Activated CD4-positive, alpha-beta memory T cell treated with anti-CD3 and anti-CD28 coated beads, Interleukin-2, amount 10 ng/mL, durations not matched to agents 7 days and 5 days (primary cell): ENCODE data around the gene HERC4. TPM values are rescaled to one million over a fixed set of nuclear protein-coding genes. Genes with fewer than 3 reads are reported as not detected.
"Not testable (repeated sequence)": the region's sequence is repeated elsewhere in the genome, so short reads cannot be mapped to it uniquely, and the experiment has no call there.

Experiments used
- CTCF ChIA-PET: fragments of 350-600 bp; sonication (Branson Sonifier 250); formaldehyde crosslinking; loops from one replicate; lab custom pipeline; 2021; ENCODE audit warnings: antibody characterized with exemption, inconsistent platforms; lab: Charles Lee
- POLR2A ChIA-PET: fragments of 350-600 bp; sonication (Branson Sonifier 250); formaldehyde crosslinking; loops from one replicate; lab custom pipeline; 2021; ENCODE audit warnings: antibody characterized with exemption; lab: Charles Lee
- DNase-seq: peaks from one replicate; pipeline ENCODE4 v3.0.0-alpha.2; 2020
- H3K27ac Mint-ChIP-seq: one replicate; pipeline ENCODE4 v1.8.0; 2021; ENCODE audit warnings: mild to moderate bottlenecking, mixed read lengths
- H3K27me3 Mint-ChIP-seq: one replicate; pipeline ENCODE4 v1.8.0; 2021; ENCODE audit warnings: mixed read lengths
- H3K36me3 Mint-ChIP-seq: one replicate; pipeline ENCODE4 v1.8.0; 2021; ENCODE audit warnings: low read depth, mixed read lengths
- H3K4me1 Mint-ChIP-seq: one replicate; pipeline ENCODE4 v1.8.0; 2021; ENCODE audit warnings: mixed read lengths
- H3K4me3 Mint-ChIP-seq: one replicate; pipeline ENCODE4 v1.8.0; 2021; ENCODE audit warnings: mild to moderate bottlenecking, mixed read lengths
- H3K9me3 Mint-ChIP-seq: one replicate; pipeline ENCODE4 v1.8.0; 2021; ENCODE audit warnings: mixed read lengths
- total RNA-seq, 2 experiments: library from RNA; stranded (reverse); gene quantifications; one replicate each; pipeline ENCODE4 v1.2.3, GENCODE V29; 2021

Gene HERC4
- total RNA-seq, 2 experiments from 2014 or later = 64.2 to 65.2 TPM

GRCh38 chr10:68086011-68086410 lies 10.9 kb upstream of the HERC4 start:
- Mint-ChIP-seq H3K4me1 (peaks cover 18% of the 10 kb centered on the region), H3K4me3 (no peak overlapping the region), H3K27me3 (peaks cover 3% of the 10 kb centered on the region), H3K9me3 (no peaks in the 10 kb centered on the region), H3K36me3 (no peaks in the 10 kb centered on the region), H3K27ac (no peak overlapping the region)
- ChIA-PET CTCF (no interaction called here), POLR2A (interaction anchor here (2.5 kb wide), 1 partner anchor 10 kb away, joined by 5 read pairs; no protein-coding TSS in a partner anchor)
- no peak for DNase-seq

- Mint-ChIP-seq H3K9me3 (no peaks in the 10 kb centered on the region), H3K27me3 (peaks cover 3% of the 10 kb centered on the region), H3K27ac (no peak overlapping the region), H3K4me1 (peaks cover 18% of the 10 kb centered on the region), H3K4me3 (no peak overlapping the region), H3K36me3 (no peaks in the 10 kb centered on the region)
- ChIA-PET POLR2A (interaction anchor here (2.5 kb wide), 1 partner anchor 8 kb away, joined by 5 read pairs; no protein-coding TSS in a partner anchor), CTCF (interaction anchor here (1.2 to 2.4 kb wide), 2 partner anchors 17 to 73 kb away, joined by 4 to 13 read pairs; no protein-coding TSS in a partner anchor)
- DNase-seq = no peak
Observed at GRCh38 chr10:68084469-68084868, 9.4 kb upstream of the HERC4 start.

- H3K9me3 Mint-ChIP-seq = no peaks in the 10 kb centered on the region
- CTCF ChIA-PET = interaction anchor here (1.2 to 2.4 kb wide), 2 partner anchors 17 to 73 kb away, joined by 4 to 13 read pairs; no protein-coding TSS in a partner anchor
- POLR2A ChIA-PET = no interaction called here
Observed at GRCh38 chr10:68083953-68084352, 8.9 kb upstream of the HERC4 start.

GRCh38 chr10:68082872-68083271 lies 7.8 kb upstream of the HERC4 start:
- Mint-ChIP-seq H3K27me3 (peaks cover 3% of the 10 kb centered on the region), H3K4me3 (no peak overlapping the region), H3K9me3 (no peaks in the 10 kb centered on the region), H3K36me3 (no peaks in the 10 kb centered on the region), H3K4me1 (peaks cover 7% of the 10 kb centered on the region), H3K27ac (no peak overlapping the region)
- POLR2A ChIA-PET = interaction anchor here (0.8 kb wide), 1 partner anchor 187 kb away, joined by 3 read pairs; no protein-coding TSS in a partner anchor
- no peak for DNase-seq
- CTCF ChIA-PET = interaction anchor here (0.6 to 2.4 kb wide), 3 partner anchors 74 to 745 kb away, joined by 3 to 13 read pairs (median 6); partner anchors contain the start of gene STOX1

More at GRCh38 chr10:68083953-68084352, 8.9 kb upstream of the HERC4 start:
- no peak for DNase-seq
- H3K27ac Mint-ChIP-seq = no peak overlapping the region
- no peaks in the 10 kb centered on the region for H3K36me3 Mint-ChIP-seq
- H3K4me3 Mint-ChIP-seq = no peak overlapping the region
- H3K27me3 Mint-ChIP-seq = peaks cover 3% of the 10 kb centered on the region
- peaks cover 16% of the 10 kb centered on the region for H3K4me1 Mint-ChIP-seq

- Mint-ChIP-seq H3K9me3 (no peaks in the 10 kb centered on the region), H3K36me3 (no peaks in the 10 kb centered on the region), H3K4me3 (no peak overlapping the region), H3K27me3 (peaks cover 3% of the 10 kb centered on the region), H3K27ac (no peak overlapping the region), H3K4me1 (peaks cover 6% of the 10 kb centered on the region)
- ChIA-PET POLR2A (no interaction called here), CTCF (interaction anchor here (2.4 kb wide), 1 partner anchor 75 kb away, joined by 13 read pairs; no protein-coding TSS in a partner anchor)
- no peak for DNase-seq
Observed at GRCh38 chr10:68081916-68082315, 6.8 kb upstream of the HERC4 start.

GRCh38 chr10:68080853-68081431 lies 5.9 kb upstream of the HERC4 start:
- Mint-ChIP-seq H3K27ac (no peak overlapping the region), H3K4me1 (peaks cover 11% of the 10 kb centered on the region), H3K36me3 (no peaks in the 10 kb centered on the region)

GRCh38 chr10:68079434-68079833 lies 4.4 kb upstream of the HERC4 start:
- Mint-ChIP-seq H3K36me3 (peaks cover 6% of the 10 kb centered on the region), H3K4me3 (no peak overlapping the region), H3K4me1 (peaks cover 16% of the 10 kb centered on the region), H3K27ac (no peak overlapping the region), H3K27me3 (peaks cover 3% of the 10 kb centered on the region), H3K9me3 (no peaks in the 10 kb centered on the region)
- CTCF ChIA-PET = no interaction called here
- POLR2A ChIA-PET = no interaction called here
- DNase-seq = no peak

More at GRCh38 chr10:68080853-68081431, 5.9 kb upstream of the HERC4 start:
- DNase-seq = no peak
- POLR2A ChIA-PET = no interaction called here
- H3K4me3 Mint-ChIP-seq = no peak overlapping the region
- H3K9me3 Mint-ChIP-seq = no peaks in the 10 kb centered on the region
- CTCF ChIA-PET = no interaction called here
- H3K27me3 Mint-ChIP-seq = peaks cover 3% of the 10 kb centered on the region

GRCh38 chr10:68077026-68077425 lies 1.9 kb upstream of the HERC4 start:
- no peak overlapping the region for H3K27ac Mint-ChIP-seq
- POLR2A ChIA-PET = interaction anchor here (0.6 to 1.8 kb wide), 2 partner anchors 9 to 20 kb away, joined by 3 to 5 read pairs; no protein-coding TSS in a partner anchor
- DNase-seq = no peak
- H3K36me3 Mint-ChIP-seq = peaks cover 20% of the 10 kb centered on the region
- peaks cover 29% of the 10 kb centered on the region for H3K4me1 Mint-ChIP-seq
- H3K9me3 Mint-ChIP-seq = no peaks in the 10 kb centered on the region
- no peaks in the 10 kb centered on the region for H3K27me3 Mint-ChIP-seq
- H3K4me3 Mint-ChIP-seq = no peak overlapping the region
- CTCF ChIA-PET = interaction anchor here (1.0 to 1.2 kb wide), 2 partner anchors 222 to 288 kb away, joined by 3 to 4 read pairs; no protein-coding TSS in a partner anchor

GRCh38 chr10:68076081-68076480 lies 998 bp upstream of the HERC4 start:
- not testable (repeated sequence) for DNase-seq, H3K27me3 Mint-ChIP-seq
- POLR2A ChIA-PET = interaction anchor here (1.8 to 2.8 kb wide), 2 partner anchors 9 to 256 kb away, joined by 5 to 12 read pairs; partner anchors contain the start of genes HNRNPH3 and PBLD

GRCh38 chr10:68075550-68076004 lies 494 bp upstream of the HERC4 start:
- H3K27me3 Mint-ChIP-seq = no peaks in the 10 kb centered on the region
- CTCF ChIA-PET = interaction anchor here (0.6 kb wide), 2 partner anchors 87 to 190 kb away, joined by 3 to 4 read pairs; no protein-coding TSS in a partner anchor
- peak overlapping the region; percentile 72 for H3K27ac Mint-ChIP-seq
- H3K36me3 Mint-ChIP-seq = peaks cover 34% of the 10 kb centered on the region
- H3K4me1 Mint-ChIP-seq = peaks cover 44% of the 10 kb centered on the region
- H3K9me3 Mint-ChIP-seq = no peaks in the 10 kb centered on the region
- POLR2A ChIA-PET = interaction anchor here (1.8 to 2.8 kb wide), 2 partner anchors 10 to 256 kb away, joined by 5 to 12 read pairs; partner anchors contain the start of genes HNRNPH3 and PBLD
- no peak for DNase-seq
- peak overlapping the region; percentile 94 for H3K4me3 Mint-ChIP-seq

More at GRCh38 chr10:68076081-68076480, 998 bp upstream of the HERC4 start:
- H3K4me3 Mint-ChIP-seq, H3K27ac Mint-ChIP-seq, H3K9me3 Mint-ChIP-seq: not testable (repeated sequence)
- Mint-ChIP-seq H3K4me1 (peaks cover 39% of the 10 kb centered on the region), H3K36me3 (peaks cover 29% of the 10 kb centered on the region)
- CTCF ChIA-PET = interaction anchor here (0.6 kb wide), 2 partner anchors 86 to 190 kb away, joined by 3 to 4 read pairs; no protein-coding TSS in a partner anchor

- Mint-ChIP-seq H3K9me3 (no peaks in the 10 kb centered on the region), H3K27me3 (no peaks in the 10 kb centered on the region), H3K36me3 (peaks cover 35% of the 10 kb centered on the region), H3K27ac (peak overlapping the region; percentile 92), H3K4me3 (peak overlapping the region; percentile 94), H3K4me1 (peaks cover 49% of the 10 kb centered on the region)
- no peak for DNase-seq
- CTCF ChIA-PET = no interaction called here
- POLR2A ChIA-PET = interaction anchor here (1.5 to 2.8 kb wide), 2 partner anchors 189 to 258 kb away, joined by 6 to 12 read pairs; partner anchors contain the start of genes HNRNPH3 and PBLD
Observed at GRCh38 chr10:68074031-68074774, 880 bp downstream of the HERC4 start.

- no peak for DNase-seq
- Mint-ChIP-seq H3K9me3 (no peaks in the 10 kb centered on the region), H3K4me1 (peaks cover 49% of the 10 kb centered on the region), H3K4me3 (peak overlapping the region; percentile 94), H3K27ac (peak overlapping the region; percentile 92), H3K36me3 (peaks cover 35% of the 10 kb centered on the region), H3K27me3 (no peaks in the 10 kb centered on the region)
- CTCF ChIA-PET = no interaction called here
- POLR2A ChIA-PET = interaction anchor here (1.5 to 2.8 kb wide), 2 partner anchors 188 to 258 kb away, joined by 6 to 12 read pairs; partner anchors contain the start of genes HNRNPH3 and PBLD
Observed at GRCh38 chr10:68073631-68074030, 1.5 kb downstream of the HERC4 start.
